ENCODE results near the gene PINLYP.

DNA sequence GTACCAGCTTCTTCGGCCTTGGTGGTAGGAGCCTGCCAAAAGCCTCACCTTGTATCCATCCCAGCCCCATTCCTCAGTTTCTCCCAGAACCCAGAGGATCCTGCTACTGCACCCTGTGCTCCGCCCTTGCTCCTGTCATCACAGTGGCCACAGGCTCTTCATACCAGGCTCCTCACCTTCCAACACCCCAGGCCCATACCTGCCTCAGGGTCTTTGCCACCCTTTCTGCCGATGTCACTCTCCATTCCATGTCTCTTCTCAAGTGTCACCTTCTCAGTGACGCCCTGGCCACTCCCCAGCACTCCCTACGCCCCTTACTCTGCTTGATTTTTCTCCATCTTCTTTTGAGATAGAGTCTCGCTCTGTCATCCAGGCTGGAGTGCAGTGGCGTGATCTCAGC, 34.3 kb downstream of the PINLYP start:
- TF ChIP-seq, protein P1, sequence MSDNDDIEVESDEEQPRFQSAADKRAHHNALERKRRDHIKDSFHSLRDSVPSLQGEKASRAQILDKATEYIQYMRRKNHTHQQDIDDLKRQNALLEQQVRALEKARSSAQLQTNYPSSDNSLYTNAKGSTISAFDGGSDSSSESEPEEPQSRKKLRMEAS (CRISPR knock-in tag; IDR thresholded peaks at IDR 0.05) = no peak
- TF ChIP-seq, protein P2, sequence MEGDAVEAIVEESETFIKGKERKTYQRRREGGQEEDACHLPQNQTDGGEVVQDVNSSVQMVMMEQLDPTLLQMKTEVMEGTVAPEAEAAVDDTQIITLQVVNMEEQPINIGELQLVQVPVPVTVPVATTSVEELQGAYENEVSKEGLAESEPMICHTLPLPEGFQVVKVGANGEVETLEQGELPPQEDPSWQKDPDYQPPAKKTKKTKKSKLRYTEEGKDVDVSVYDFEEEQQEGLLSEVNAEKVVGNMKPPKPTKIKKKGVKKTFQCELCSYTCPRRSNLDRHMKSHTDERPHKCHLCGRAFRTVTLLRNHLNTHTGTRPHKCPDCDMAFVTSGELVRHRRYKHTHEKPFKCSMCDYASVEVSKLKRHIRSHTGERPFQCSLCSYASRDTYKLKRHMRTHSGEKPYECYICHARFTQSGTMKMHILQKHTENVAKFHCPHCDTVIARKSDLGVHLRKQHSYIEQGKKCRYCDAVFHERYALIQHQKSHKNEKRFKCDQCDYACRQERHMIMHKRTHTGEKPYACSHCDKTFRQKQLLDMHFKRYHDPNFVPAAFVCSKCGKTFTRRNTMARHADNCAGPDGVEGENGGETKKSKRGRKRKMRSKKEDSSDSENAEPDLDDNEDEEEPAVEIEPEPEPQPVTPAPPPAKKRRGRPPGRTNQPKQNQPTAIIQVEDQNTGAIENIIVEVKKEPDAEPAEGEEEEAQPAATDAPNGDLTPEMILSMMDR (IDR thresholded peaks at IDR 0.05) = no peak

Measured in WTC11 (cell line).